Aorta (tissue), 5 donors: ENCODE results near the gene RIPK4. TPM values are rescaled to one million over a fixed set of nuclear protein-coding genes. Genes with fewer than 3 reads are reported as not detected.

Experiments used
- ATAC-seq: fragments of 200-7000 bp; cut with Tn5 transposase; one replicate; pipeline ENCODE4 v1.9.1; 2022; ENCODE audit warnings: moderate library complexity; ENCODE audit not compliant: low FRiP score
- DNase-seq, 2 donors: peaks; one replicate each; pipeline ENCODE4 v3.0.0-alpha.2; 2020
- H3K27ac ChIP-seq, 2 donors: one replicate each; pipeline ENCODE4 v1.5.1; 2013; ENCODE audit warnings: low read length in 2 of 2, mild to moderate bottlenecking in 2 of 2, moderate library complexity in 2 of 2, control low read depth in 1 of 2, inconsistent platforms in 1 of 2, low read depth in 1 of 2
- H3K27me3 ChIP-seq, 2 donors: one replicate each; pipeline ENCODE4 v1.6.1; 2013; ENCODE audit warnings: control low read depth in 1 of 2, low read length in 1 of 2, mild to moderate bottlenecking in 1 of 2, moderate library complexity in 1 of 2; ENCODE audit not compliant: insufficient read depth in 2 of 2, control insufficient read depth in 1 of 2
- H3K36me3 ChIP-seq, 2 donors: one replicate each; pipeline ENCODE4 v1.6.1; 2013; ENCODE audit warnings: control low read depth in 1 of 2, low read length in 1 of 2, mild to moderate bottlenecking in 1 of 2; ENCODE audit not compliant: insufficient read depth in 2 of 2, control insufficient read depth in 1 of 2
- H3K4me1 ChIP-seq, 2 donors: one replicate each; pipeline ENCODE4 v1.6.1; 2013; ENCODE audit warnings: low read length in 2 of 2, control low read depth in 1 of 2, mild to moderate bottlenecking in 1 of 2, moderate library complexity in 1 of 2; ENCODE audit not compliant: insufficient read depth in 2 of 2, control insufficient read depth in 1 of 2
- H3K4me3 ChIP-seq, 2 donors: one replicate each; pipeline ENCODE4 v1.5.1; 2013; ENCODE audit warnings: low read length in 2 of 2, control low read depth in 1 of 2, mild to moderate bottlenecking in 1 of 2
- H3K9me3 ChIP-seq: one replicate; pipeline ENCODE4 v1.6.1; 2013; ENCODE audit warnings: mild to moderate bottlenecking, low read length; ENCODE audit not compliant: control insufficient read depth
- WGBS, 2 donors: extraction: QIAGEN DNeasy Blood & Tissue Kit; methylation state at CpG; one replicate each; pipeline ENCODE4 v1.1.7; 2013; 5-methylcytosine and 5-hydroxymethylcytosine counted together
- intact Hi-C, 2 donors: fragments of 100-400 bp; cut with DNase I; formaldehyde crosslinking; loops; one replicate each; pipeline versions ENCODE4 v1.14.2 to v1.15.0; 2022
- polyA plus RNA-seq, 2 donors: library from polyadenylated mRNA; stranded (reverse); fragments of 200-250 nt; gene quantifications; one replicate each; pipeline ENCODE4 v1.2.3, GENCODE V29; 2013
- total RNA-seq, 2 donors: library from RNA; stranded (reverse); fragmentation: NEBNext Ultra II Directional; extraction: Animal tissue kit (Norgen Biotek cat#: 25700); gene quantifications; one replicate each; pipeline ENCODE4 v1.2.1, GENCODE V29; 2021
- donor health status: healthy with polysubstance abuse.
- donor health status: Bipolar disorder and iron deficiency.
- donor health status: DM: no; HTN: no; CAD: no.
- donor health status: DM: no; HTN: no; CAD: no.
- donor health status: DM: yes; HTN: yes; CAD: no.

RIPK4 gene
- total and polyA plus RNA-seq, 4 donors = 3.0 to 8.9 (median 5.5) TPM

- Histone ChIP-seq H3K4me1 (no peaks in the 10 kb centered on the region), H3K9me3 (no peaks in the 10 kb centered on the region), H3K27ac (no peak overlapping the region), H3K36me3 (no peaks in the 10 kb centered on the region), H3K27me3 (no peaks in the 10 kb centered on the region), H3K4me3 (no peak overlapping the region)
- peak; percentile 39 to 51 for DNase-seq
- no peak for ATAC-seq
- intact Hi-C loops = loop anchor here in 1 of 2 donors (10.0 kb wide), 1 partner anchor 119 kb away; no protein-coding TSS in a partner anchor
- 62 to 75% methylated on average over 21 of the region's 21 CpGs for WGBS, 2 donors
Observed at GRCh38 chr21:41763398-41763931, 3.4 kb downstream of the RIPK4 start.

DNA sequence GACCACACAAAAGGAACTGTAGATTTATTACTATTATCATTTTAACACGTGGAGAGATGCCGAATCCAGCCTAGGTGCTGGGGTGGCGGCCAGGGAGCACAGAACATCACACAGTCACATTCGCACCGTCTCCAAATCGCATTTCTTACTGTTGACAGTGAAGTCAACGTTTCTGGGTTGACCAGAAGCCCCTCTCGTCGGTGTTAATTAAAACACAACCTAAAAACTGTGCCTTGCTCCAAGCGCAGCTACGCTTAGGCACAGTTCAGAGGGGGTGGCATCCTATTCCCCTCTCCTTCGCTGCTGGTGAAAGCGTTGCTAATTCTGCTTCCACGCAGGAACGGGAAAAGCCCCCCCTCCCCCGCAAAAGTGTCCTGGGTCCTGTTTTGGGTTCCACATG lies 4.1 kb downstream of the RIPK4 start:
- Histone ChIP-seq H3K4me3 (no peak overlapping the region), H3K9me3 (no peaks in the 10 kb centered on the region), H3K4me1 (no peaks in the 10 kb centered on the region), H3K27ac (no peak overlapping the region), H3K36me3 (no peaks in the 10 kb centered on the region), H3K27me3 (no peaks in the 10 kb centered on the region)
- WGBS, 2 donors = 85 to 87% methylated on average over 16 of the region's 16 CpGs
- DNase-seq = peak in 1 of 2 donors; percentile 38
- ATAC-seq = no peak
- intact Hi-C loops = loop anchor here in 1 of 2 donors (10.0 kb wide), 1 partner anchor 118 kb away; no protein-coding TSS in a partner anchor

DNA sequence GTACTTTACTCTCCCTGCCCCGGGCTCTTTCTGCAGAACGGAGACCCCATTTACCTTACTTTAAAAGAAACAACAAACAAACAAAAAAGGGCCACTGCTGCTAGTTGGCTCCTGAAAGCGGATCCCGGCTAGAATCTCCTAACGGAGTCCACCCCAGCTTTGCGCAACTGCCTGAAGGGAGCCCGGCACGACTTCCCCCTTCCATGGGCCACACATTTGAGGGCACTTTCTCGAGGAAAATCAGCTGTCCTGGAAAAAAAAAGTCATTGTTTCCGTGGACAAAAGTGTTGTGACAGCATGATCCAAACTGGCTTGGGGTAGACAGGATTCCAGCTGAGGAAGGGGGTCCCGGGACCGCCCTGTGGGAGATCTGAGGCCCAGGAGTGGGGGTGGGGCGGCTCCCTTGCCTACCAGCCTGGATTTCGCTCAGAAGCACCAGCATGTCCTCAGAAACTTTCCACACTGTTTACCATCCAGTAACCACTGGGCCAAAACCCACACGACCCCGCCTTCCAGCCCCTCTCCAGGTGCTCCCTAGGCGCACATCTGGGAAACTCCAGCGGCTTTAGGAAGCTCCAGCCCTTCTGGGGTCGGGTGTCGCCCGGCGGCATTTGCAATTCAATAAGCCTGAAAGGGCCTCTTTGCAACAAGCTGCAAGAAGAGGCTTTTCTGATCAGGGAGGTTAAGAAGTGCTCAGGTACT lies 4.8 kb downstream of the RIPK4 start:
- intact Hi-C loops = loop anchor here in 1 of 2 donors (10.0 kb wide), 1 partner anchor 117 kb away; no protein-coding TSS in a partner anchor
- ATAC-seq (no peak), DNase-seq (peak; percentile 75 to 82)
- WGBS, 2 donors = 48% methylated on average over 22 of the region's 22 CpGs
- Histone ChIP-seq H3K4me3 (peak overlapping the region in 1 of 2 donors; percentile 2), H3K9me3 (no peaks in the 10 kb centered on the region), H3K27me3 (no peaks in the 10 kb centered on the region), H3K27ac (peak overlapping the region in 1 of 2 donors; percentile 25), H3K36me3 (no peaks in the 10 kb centered on the region), H3K4me1 (no peaks in the 10 kb centered on the region)

- DNase-seq (peak; percentile 84 to 88), ATAC-seq (peak; percentile 65)
- Histone ChIP-seq H3K4me1 (no peaks in the 10 kb centered on the region), H3K36me3 (no peaks in the 10 kb centered on the region), H3K9me3 (no peaks in the 10 kb centered on the region), H3K4me3 (peak overlapping the region; percentile 0 to 2), H3K27ac (peak overlapping the region in 1 of 2 donors; percentile 29), H3K27me3 (no peaks in the 10 kb centered on the region)
- intact Hi-C loops = loop anchor here in 1 of 2 donors (10.0 kb wide), 1 partner anchor 117 kb away; no protein-coding TSS in a partner anchor
- 1 to 2% methylated on average over 22 of the region's 22 CpGs for WGBS, 2 donors
Observed at GRCh38 chr21:41761211-41761933, 5.5 kb downstream of the RIPK4 start.

DNA sequence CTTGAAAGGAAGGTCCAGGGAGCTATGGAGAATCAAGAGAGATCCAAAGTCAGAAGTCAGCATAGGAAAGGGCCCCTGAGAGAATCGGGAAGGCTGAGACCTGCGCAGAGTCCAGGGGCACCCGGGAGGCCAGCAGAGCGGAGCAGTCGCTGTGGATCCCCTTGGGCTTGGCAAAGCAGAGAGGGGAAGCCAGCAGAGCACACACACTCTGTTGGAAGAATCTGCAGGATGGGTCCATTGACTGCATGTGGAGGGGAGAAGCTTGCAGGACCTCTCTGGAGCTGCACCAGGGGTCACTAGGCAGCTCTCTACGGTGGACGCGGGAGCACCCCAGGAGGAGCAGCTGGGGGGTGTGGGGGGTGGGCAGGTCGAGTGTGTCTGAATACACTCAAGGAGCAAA lies 6.4 kb downstream of the RIPK4 start:
- 83 to 92% methylated on average over 9 of the region's 9 CpGs for WGBS, 2 donors
- Histone ChIP-seq H3K27ac (no peak overlapping the region), H3K27me3 (no peaks in the 10 kb centered on the region), H3K4me1 (no peaks in the 10 kb centered on the region), H3K4me3 (no peak overlapping the region), H3K9me3 (no peaks in the 10 kb centered on the region), H3K36me3 (no peaks in the 10 kb centered on the region)
- intact Hi-C loops = loop anchor here in 1 of 2 donors (10.0 kb wide), 1 partner anchor 116 kb away; no protein-coding TSS in a partner anchor
- peak; percentile 36 to 39 for DNase-seq
- ATAC-seq = no peak

GRCh38 chr21:41759926-41760325 lies 6.9 kb downstream of the RIPK4 start:
- no peak overlapping the region for H3K27ac ChIP-seq
- no peaks in the 10 kb centered on the region for H3K36me3 ChIP-seq
- no peak overlapping the region for H3K4me3 ChIP-seq
- DNase-seq (peak; percentile 4 to 9), ATAC-seq (no peak)
- H3K4me1 ChIP-seq = no peaks in the 10 kb centered on the region
- H3K9me3 ChIP-seq = no peaks in the 10 kb centered on the region
- intact Hi-C loops = loop anchor here in 1 of 2 donors (10.0 kb wide), 1 partner anchor 115 kb away; no protein-coding TSS in a partner anchor
- no peaks in the 10 kb centered on the region for H3K27me3 ChIP-seq
- 89 to 90% methylated on average over 5 of the region's 5 CpGs for WGBS, 2 donors

- no peaks in the 10 kb centered on the region for H3K27me3 ChIP-seq
- H3K9me3 ChIP-seq = no peaks in the 10 kb centered on the region
Observed at GRCh38 chr21:41759214-41759840, 7.5 kb downstream of the RIPK4 start.

DNA sequence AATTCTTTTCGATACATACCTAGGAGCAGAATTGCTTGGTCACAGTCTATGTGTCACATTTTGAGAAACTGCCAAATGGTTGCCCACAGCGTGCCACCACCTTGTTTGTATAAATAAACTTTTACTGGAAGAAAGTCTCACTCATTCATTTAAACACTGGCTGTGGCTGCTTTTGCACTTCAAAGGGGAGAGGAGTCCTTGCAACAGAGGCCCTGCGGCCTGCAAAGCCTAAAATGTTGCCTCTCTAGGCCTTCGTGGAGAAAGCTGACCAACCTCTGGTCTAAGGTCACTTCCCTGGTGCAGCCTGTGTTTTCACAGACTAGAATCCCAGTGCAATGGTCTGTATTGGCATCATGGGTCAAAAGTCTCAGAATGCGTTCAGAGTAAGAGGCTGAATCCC lies 8.3 kb downstream of the RIPK4 start:
- no peak overlapping the region for H3K27ac ChIP-seq
- DNase-seq = peak in 1 of 2 donors; percentile 34
- H3K9me3 ChIP-seq = no peaks in the 10 kb centered on the region
- H3K4me3 ChIP-seq = no peak overlapping the region
- no peaks in the 10 kb centered on the region for H3K4me1 ChIP-seq
- no peak for ATAC-seq
- intact Hi-C loops = no loop called here
- H3K27me3 ChIP-seq = no peaks in the 10 kb centered on the region
- H3K36me3 ChIP-seq = no peaks in the 10 kb centered on the region
- WGBS, 2 donors = 70 to 74% methylated on average over 5 of the region's 5 CpGs

More at GRCh38 chr21:41759214-41759840, 7.5 kb downstream of the RIPK4 start:
- Histone ChIP-seq H3K4me3 (no peak overlapping the region), H3K27ac (no peak overlapping the region), H3K36me3 (no peaks in the 10 kb centered on the region), H3K4me1 (no peaks in the 10 kb centered on the region)
- intact Hi-C loops = no loop called here
- ATAC-seq (no peak), DNase-seq (peak; percentile 23 to 36)
- 83 to 85% methylated on average over 11 of the region's 11 CpGs for WGBS, 2 donors
